Measurements from ENCODE around the gene TRMT1L.

DNA sequence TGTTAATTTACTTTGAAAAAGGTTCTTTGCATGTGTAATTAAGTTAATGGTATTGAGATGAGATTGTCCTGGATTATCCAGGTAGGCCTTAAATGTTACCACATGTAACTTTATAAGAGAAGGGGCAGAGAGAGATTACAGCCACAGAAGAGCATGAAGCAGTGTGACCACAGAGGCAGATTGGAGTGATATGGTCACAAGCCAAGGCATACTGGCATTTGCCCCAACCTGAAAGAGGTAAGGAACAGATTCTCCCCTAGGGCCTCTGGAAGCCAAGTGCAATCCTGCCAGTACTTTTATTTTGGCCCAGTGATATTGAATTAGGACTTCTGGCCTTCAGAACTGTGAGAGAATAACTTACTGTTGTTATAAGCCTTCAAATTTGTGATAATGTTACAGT, 88.4 kb downstream of the TRMT1L start:
- TF ChIP-seq, protein P1, sequence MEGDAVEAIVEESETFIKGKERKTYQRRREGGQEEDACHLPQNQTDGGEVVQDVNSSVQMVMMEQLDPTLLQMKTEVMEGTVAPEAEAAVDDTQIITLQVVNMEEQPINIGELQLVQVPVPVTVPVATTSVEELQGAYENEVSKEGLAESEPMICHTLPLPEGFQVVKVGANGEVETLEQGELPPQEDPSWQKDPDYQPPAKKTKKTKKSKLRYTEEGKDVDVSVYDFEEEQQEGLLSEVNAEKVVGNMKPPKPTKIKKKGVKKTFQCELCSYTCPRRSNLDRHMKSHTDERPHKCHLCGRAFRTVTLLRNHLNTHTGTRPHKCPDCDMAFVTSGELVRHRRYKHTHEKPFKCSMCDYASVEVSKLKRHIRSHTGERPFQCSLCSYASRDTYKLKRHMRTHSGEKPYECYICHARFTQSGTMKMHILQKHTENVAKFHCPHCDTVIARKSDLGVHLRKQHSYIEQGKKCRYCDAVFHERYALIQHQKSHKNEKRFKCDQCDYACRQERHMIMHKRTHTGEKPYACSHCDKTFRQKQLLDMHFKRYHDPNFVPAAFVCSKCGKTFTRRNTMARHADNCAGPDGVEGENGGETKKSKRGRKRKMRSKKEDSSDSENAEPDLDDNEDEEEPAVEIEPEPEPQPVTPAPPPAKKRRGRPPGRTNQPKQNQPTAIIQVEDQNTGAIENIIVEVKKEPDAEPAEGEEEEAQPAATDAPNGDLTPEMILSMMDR (IDR thresholded peaks at IDR 0.05): no peak
- TF ChIP-seq POLR2A (IDR thresholded peaks at IDR 0.05): no peak
